Esophagus muscularis mucosa (tissue), 4 donors: ENCODE data around the gene ACP4. TPM values are rescaled to one million over a fixed set of nuclear protein-coding genes. Genes with fewer than 3 reads are reported as not detected.

Experiments used
- DNase-seq: peaks from one replicate; pipeline ENCODE4 v3.0.0-alpha.2; 2017; ENCODE audit errors: extremely low spot score
- H3K27ac ChIP-seq, 4 donors: fragments of 200-600 bp; sonication (generic); replicated peaks in 1 of 4; 1 replicate in 3 of 4; 2 replicates in 1 of 4; pipeline ENCODE4 v1.5.1; 2016 to 2019; ENCODE audit warnings: mild to moderate bottlenecking in 1 of 4
- H3K27me3 ChIP-seq, 4 donors: fragments of 200-600 bp; sonication (generic); one replicate each; pipeline versions ENCODE4 v1.5.1 to v1.6.0; 2016 to 2019
- H3K36me3 ChIP-seq, 4 donors: fragments of 200-600 bp; sonication (generic); one replicate each; pipeline ENCODE4 v1.5.1; 2016 to 2019
- H3K4me1 ChIP-seq, 4 donors: fragments of 200-600 bp; sonication (generic); one replicate each; pipeline ENCODE4 v1.5.1; 2016 to 2019
- H3K4me3 ChIP-seq, 4 donors: fragments of 200-600 bp; sonication (generic); 1 replicate in 2 of 4; 2 replicates in 2 of 4; pipeline ENCODE4 v1.5.1; 2016 to 2019; ENCODE audit warnings: mild to moderate bottlenecking in 4 of 4, moderate library complexity in 1 of 4
- H3K9me3 ChIP-seq, 4 donors: fragments of 200-600 bp; sonication (generic); 1 replicate in 3 of 4; 2 replicates in 1 of 4; pipeline ENCODE4 v1.5.1; 2016 to 2019
- CTCF ChIP-seq, 3 experiments: fragments of 200-600 bp in 2 of 3; fragments of 450-650 bp in 1 of 3; sonication (generic) in 2 of 3; IDR thresholded peaks; one replicate each; pipeline ENCODE4 v1.5.1; 2017 to 2019; ENCODE audit warnings: antibody characterized with exemption in 3 of 3, mild to moderate bottlenecking in 2 of 3, moderate library complexity in 1 of 3
- EP300 ChIP-seq: sonication (generic); formaldehyde crosslinking; IDR thresholded peaks from one replicate; pipeline ENCODE4 v1.6.1; 2017; ENCODE audit warnings: antibody characterized with exemption
- POLR2A ChIP-seq: fragments of 450-650 bp; IDR thresholded peaks from one replicate; pipeline ENCODE4 v1.6.1; 2017; ENCODE audit warnings: antibody characterized with exemption, moderate library complexity, mild to moderate bottlenecking, low read depth
- POLR2AphosphoS5 ChIP-seq, 2 donors: sonication (generic); formaldehyde crosslinking; IDR thresholded peaks; one replicate each; pipeline ENCODE4 v1.6.1; 2017; ENCODE audit warnings: antibody characterized with exemption in 2 of 2
- WGBS: methylation state at CpG from one replicate; pipeline ENCODE4 v1.1.5; 2018; 5-methylcytosine and 5-hydroxymethylcytosine counted together
- intact Hi-C: fragments of 100-400 bp; cut with DNase I; formaldehyde crosslinking; loops from one replicate; pipeline ENCODE4 v1.15.1; 2023
- total RNA-seq, 4 donors: library from RNA; depleted of rRNA; stranded (reverse); fragments of >200 nt; gene quantifications; one replicate each; pipeline versions ENCODE4 v1.1.0 to v1.2.1, GENCODE V29; 2016

ACP4 gene
- total RNA-seq, 4 donors from 2014 or later = not detected

- H3K27ac ChIP-seq = no peak within 1 kb of the TSS
- intact Hi-C loops = no loop called here
- 73% methylated on average over 8 of the region's 8 CpGs for WGBS
- H3K4me3 ChIP-seq = no peak within 1 kb of the TSS
- peaks cover 0 to 78% (median 3%) of the 10 kb centered on the region in 4 donors for H3K27me3 ChIP-seq
- no peaks in the 10 kb centered on the region for H3K36me3 ChIP-seq
- H3K4me1 ChIP-seq = peaks cover 7 to 20% (median 14%) of the 10 kb centered on the region in 4 donors
- DNase-seq = no peak
- TF ChIP-seq CTCF (IDR thresholded peaks at IDR 0.05) (no peak), POLR2A (no peak), EP300 (no peak), POLR2AphosphoS5 (IDR thresholded peaks at IDR 0.05) (no peak)
- no peaks in the 10 kb centered on the region for H3K9me3 ChIP-seq
Measured at GRCh38 chr19:50833117-50833801, 43.0 kb downstream of the ACP4 start, which contains the start of gene KLK15. Gene KLK15 (minus strand): TSS chr19:50833574. CDS start chr19:50831492, 2,082 bp downstream.

GRCh38 chr19:50833802-50834167, 43.6 kb downstream of the ACP4 start:
- Histone ChIP-seq H3K36me3 (no peaks in the 10 kb centered on the region), H3K27me3 (peaks cover 0 to 78% (median 3%) of the 10 kb centered on the region in 4 donors), H3K27ac (no peak overlapping the region), H3K9me3 (no peaks in the 10 kb centered on the region), H3K4me3 (no peak overlapping the region), H3K4me1 (peaks cover 7 to 20% (median 14%) of the 10 kb centered on the region in 4 donors)
- TF ChIP-seq CTCF (IDR thresholded peaks at IDR 0.05) (no peak), POLR2AphosphoS5 (IDR thresholded peaks at IDR 0.05) (no peak), EP300 (no peak), POLR2A (no peak)
- DNase-seq = no peak
- intact Hi-C loops = no loop called here
- WGBS = 91% methylated on average over 6 of the region's 6 CpGs

- intact Hi-C loops = no loop called here
- WGBS = 32% methylated on average over 11 of the region's 13 CpGs
- peak overlapping the region; percentile 55 to 67 (median 58) for H3K4me3 ChIP-seq
- DNase-seq = no peak
- no peaks in the 10 kb centered on the region for H3K9me3 ChIP-seq
- peaks cover 7 to 20% (median 14%) of the 10 kb centered on the region in 4 donors for H3K4me1 ChIP-seq
- no peaks in the 10 kb centered on the region for H3K36me3 ChIP-seq
- TF ChIP-seq POLR2AphosphoS5 (IDR thresholded peaks at IDR 0.05) (no peak), POLR2A (no peak), CTCF (IDR thresholded peaks at IDR 0.05) (no peak), EP300 (no peak)
- peak overlapping the region in 1 of 4 donors; percentile 38 for H3K27ac ChIP-seq
- peaks cover 0 to 73% (median 3%) of the 10 kb centered on the region in 4 donors for H3K27me3 ChIP-seq
Measured at GRCh38 chr19:50835103-50835784, 45.0 kb downstream of the ACP4 start.

GRCh38 chr19:50835785-50836542, 45.7 kb downstream of the ACP4 start:
- H3K4me1 ChIP-seq = peaks cover 7 to 20% (median 14%) of the 10 kb centered on the region in 4 donors
- H3K27me3 ChIP-seq = peaks cover 0 to 66% (median 3%) of the 10 kb centered on the region in 4 donors
- peak overlapping the region in 1 of 4 donors; percentile 38 for H3K27ac ChIP-seq
- intact Hi-C loops = no loop called here
- no peak for DNase-seq
- WGBS = 8% methylated on average over 18 of the region's 67 CpGs
- no peaks in the 10 kb centered on the region for H3K9me3 ChIP-seq
- peak; percentile 16 to 42 for TF ChIP-seq POLR2AphosphoS5 (IDR thresholded peaks at IDR 0.05)
- TF ChIP-seq POLR2A = no peak
- no peaks in the 10 kb centered on the region for H3K36me3 ChIP-seq
- peak overlapping the region; percentile 55 to 67 (median 58) for H3K4me3 ChIP-seq
